Uterus (tissue), 2 donors: ENCODE data around the gene ARFIP1.

Experiments used
- CTCF ChIP-seq, 4 experiments: fragments of 200-600 bp in 2 of 4; fragments of 450-650 bp in 2 of 4; sonication (generic) in 2 of 4; IDR thresholded peaks; one replicate each; pipeline ENCODE4 v1.5.1; 2016 to 2019; ENCODE audit warnings: antibody characterized with exemption in 4 of 4, mild to moderate bottlenecking in 2 of 4, moderate library complexity in 1 of 4
- POLR2A ChIP-seq, 2 donors: fragments of 450-650 bp; IDR thresholded peaks; one replicate each; pipeline ENCODE4 v1.6.1; 2016; ENCODE audit warnings: antibody characterized with exemption in 2 of 2, mild to moderate bottlenecking in 1 of 2, moderate library complexity in 1 of 2

- TF ChIP-seq CTCF (IDR thresholded peaks at IDR 0.05) (no peak), POLR2A (IDR thresholded peaks at IDR 0.05) (no peak)
Measured at GRCh38 chr4:152773339-152773738, 6.4 kb upstream of the ARFIP1 start.
